GM23338 (cell line): ENCODE results near the gene BARX1. TPM values are rescaled to one million over a fixed set of nuclear protein-coding genes. Genes with fewer than 3 reads are reported as not detected.

ENCODE experiments used
- ATAC-seq: fragments of 200-7000 bp; cut with Tn5 transposase; 3 replicates; pipeline ENCODE4 v1.9.1; 2020
- DNase-seq: peaks from one replicate; pipeline ENCODE4 v3.0.0-alpha.2; 2015; ENCODE audit warnings: low spot score
- H2AFZ ChIP-seq: fragments of 200-600 bp; sonication (generic); 2 replicates; pipeline ENCODE4 v1.8.0; 2016; ENCODE audit warnings: antibody characterized with exemption, mild to moderate bottlenecking, moderate library complexity
- H3F3A ChIP-seq: fragments of 200-600 bp; sonication (generic); replicated peaks from 2 replicates; pipeline ENCODE4 v1.8.0; 2017; ENCODE audit warnings: antibody characterized with exemption, mixed run types, low read depth
- H3K27ac ChIP-seq: fragments of 200-600 bp; sonication (generic); 2 replicates; pipeline ENCODE4 v1.6.1; 2016; ENCODE audit warnings: low read depth
- H3K27me3 ChIP-seq: fragments of 200-600 bp; sonication (generic); 2 replicates; pipeline ENCODE4 v1.8.0; 2016; ENCODE audit warnings: mild to moderate bottlenecking, mixed run types, moderate library complexity; ENCODE audit not compliant: insufficient read depth
- H3K36me3 ChIP-seq: fragments of 200-600 bp; sonication (generic); 2 replicates; pipeline ENCODE4 v1.8.0; 2016; ENCODE audit warnings: mild to moderate bottlenecking; ENCODE audit not compliant: insufficient read depth
- H3K4me1 ChIP-seq: fragments of 200-600 bp; sonication (generic); 2 replicates; pipeline ENCODE4 v1.8.0; 2016; ENCODE audit warnings: mild to moderate bottlenecking, moderate library complexity; ENCODE audit not compliant: insufficient read depth
- H3K4me2 ChIP-seq: fragments of 200-600 bp; sonication (generic); 2 replicates; pipeline ENCODE4 v1.7.1; 2017; ENCODE audit warnings: mixed run types
- H3K4me3 ChIP-seq: fragments of 200-600 bp; sonication (generic); 2 replicates; pipeline ENCODE4 v1.6.1; 2016; ENCODE audit warnings: mixed run types
- H3K79me2 ChIP-seq: fragments of 200-600 bp; sonication (generic); replicated peaks from 2 replicates; pipeline ENCODE4 v1.8.0; 2017; ENCODE audit warnings: mild to moderate bottlenecking; ENCODE audit not compliant: insufficient read depth
- H3K9me2 ChIP-seq: fragments of 200-600 bp; sonication (generic); 2 replicates; pipeline ENCODE4 v1.8.0; 2017; ENCODE audit not compliant: insufficient read depth
- H4K20me1 ChIP-seq: fragments of 200-600 bp; sonication (generic); replicated peaks from 2 replicates; pipeline ENCODE4 v1.8.0; 2017; ENCODE audit warnings: mild to moderate bottlenecking; ENCODE audit not compliant: insufficient read depth
- H3K27ac Mint-ChIP-seq: 2 replicates; pipeline ENCODE4 v1.8.0; 2020; ENCODE audit warnings: inconsistent platforms, mild to moderate bottlenecking, moderate library complexity, mixed read lengths
- H3K27me3 Mint-ChIP-seq: 3 replicates; pipeline ENCODE4 v1.8.0; 2022; ENCODE audit warnings: low read depth, mild to moderate bottlenecking, moderate library complexity, mixed read lengths, inconsistent platforms; ENCODE audit not compliant: insufficient read depth, poor library complexity
- H3K36me3 Mint-ChIP-seq: 3 replicates; pipeline ENCODE4 v1.8.0; 2021; ENCODE audit warnings: low read depth, mild to moderate bottlenecking, inconsistent platforms, moderate library complexity, mixed read lengths
- H3K4me1 Mint-ChIP-seq: 3 replicates; pipeline ENCODE4 v1.8.0; 2020; ENCODE audit warnings: mild to moderate bottlenecking, inconsistent platforms, mixed read lengths
- H3K4me3 Mint-ChIP-seq: 3 replicates; pipeline ENCODE4 v1.8.0; 2021; ENCODE audit warnings: moderate library complexity, mild to moderate bottlenecking, inconsistent platforms, mixed read lengths
- H3K9me3 Mint-ChIP-seq: 3 replicates; pipeline ENCODE4 v1.8.0; 2020; ENCODE audit warnings: moderate library complexity, mild to moderate bottlenecking, inconsistent platforms, mixed read lengths
- CREB1 ChIP-seq: fragments of 250-450 bp; sonication (Bioruptor Pico); IDR thresholded peaks from 2 replicates; pipeline ENCODE4 v1.5.0; 2020; ENCODE audit warnings: low read depth, mild to moderate bottlenecking, moderate library complexity
- EZH2 ChIP-seq: fragments of 200-600 bp; sonication (generic); IDR thresholded peaks from one replicate; pipeline ENCODE4 v1.8.0; 2017; ENCODE audit warnings: antibody characterized with exemption, mild to moderate bottlenecking, low read depth; ENCODE audit not compliant: unreplicated experiment
- JUNB ChIP-seq: IDR thresholded peaks from one replicate; pipeline ENCODE4 v1.6.1; 2016; ENCODE audit warnings: antibody characterized with exemption; ENCODE audit not compliant: unreplicated experiment
- NANOG ChIP-seq: IDR thresholded peaks from 2 replicates; pipeline ENCODE4 v1.6.1; 2016; ENCODE audit warnings: antibody characterized with exemption, borderline replicate concordance
- POLR2AphosphoS5 ChIP-seq: IDR thresholded peaks from 2 replicates; pipeline ENCODE4 v1.6.1; 2016; ENCODE audit warnings: antibody characterized with exemption, low read depth
- STAT1 ChIP-seq: IDR thresholded peaks from one replicate; pipeline ENCODE4 v1.6.1; 2016; ENCODE audit warnings: antibody characterized with exemption; ENCODE audit not compliant: unreplicated experiment
- ZNF114 ChIP-seq: fragments of 250-450 bp; sonication (Bioruptor Pico); IDR thresholded peaks from 2 replicates; pipeline ENCODE4 v1.5.0; 2020; ENCODE audit warnings: mild to moderate bottlenecking, moderate library complexity
- ZNF331 ChIP-seq: fragments of 250-450 bp; sonication (Bioruptor Pico); IDR thresholded peaks from 2 replicates; pipeline ENCODE4 v1.5.0; 2020; ENCODE audit warnings: low read depth, mild to moderate bottlenecking, moderate library complexity
- polyA plus RNA-seq: library from polyadenylated mRNA; unstranded; fragments of >200 nt; fragmentation: Nextera tagmentation; extraction: Ambion mirVana; gene quantifications from 2 replicates; pipeline ENCODE4 v1.2.1, GENCODE V29; 2016
- total RNA-seq: library from RNA; depleted of rRNA; stranded (reverse); fragments of >200 nt; shearing (Covaris generic); gene quantifications from 2 replicates; pipeline ENCODE4 v1.2.3, GENCODE V29; 2014
- TF ChIP-seq, protein P1 (sequence below): IDR thresholded peaks from 2 replicates; pipeline ENCODE4 v1.6.1; 2016; ENCODE audit warnings: antibody characterized with exemption
- TF ChIP-seq, protein P2 (sequence below), 2 experiments: fragments of 200-600 bp in 1 of 2; sonication (generic) in 1 of 2; conservative IDR thresholded peaks; 2 replicates each; pipeline versions ENCODE4 v1.5.1 to v1.6.1; 2016 to 2017; ENCODE audit warnings: antibody characterized with exemption in 2 of 2, low read depth in 2 of 2, mild to moderate bottlenecking in 2 of 2, moderate library complexity in 1 of 2
- TF ChIP-seq, protein P3 (sequence below): IDR thresholded peaks from one replicate; pipeline ENCODE4 v1.6.1; 2018; ENCODE audit warnings: antibody characterized with exemption; ENCODE audit not compliant: unreplicated experiment

BARX1 gene
- total and polyA plus RNA-seq, 2 experiments from 2014 or later, result 0.87 to 1.6 TPM

DNA sequence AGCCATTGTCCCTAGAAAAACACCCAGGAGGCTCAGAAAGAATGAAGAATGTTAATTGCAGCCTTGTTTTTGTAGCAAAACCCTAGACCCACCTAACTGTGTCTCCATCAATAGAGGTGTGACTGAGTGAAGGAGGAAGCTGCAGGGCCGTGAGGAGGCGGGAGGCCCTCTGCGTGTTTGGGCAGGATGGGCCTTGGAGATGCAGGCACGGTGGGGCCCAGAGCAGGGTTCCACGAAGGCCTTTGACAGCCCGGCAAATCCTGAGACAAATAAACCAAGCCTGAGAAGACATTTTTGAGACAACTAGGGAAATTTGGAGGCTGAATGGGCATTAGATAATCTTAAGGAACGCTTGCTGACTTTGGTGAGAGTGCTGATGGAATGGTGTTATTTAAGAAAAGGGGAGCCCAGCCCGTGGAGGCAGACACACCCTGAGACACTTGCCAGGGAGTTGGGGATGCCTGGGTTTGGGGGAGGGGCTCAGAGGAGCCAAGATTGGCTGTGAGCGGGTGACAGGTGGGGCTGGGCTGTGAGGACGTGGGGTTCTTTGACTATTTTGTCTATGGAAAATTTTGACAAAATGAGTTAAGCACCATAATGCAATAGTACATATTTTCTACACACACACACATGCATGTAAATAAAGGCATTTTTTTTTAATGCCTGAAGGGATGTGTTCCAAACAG lies 48.8 kb downstream of the BARX1 start:
- H3K4me2 ChIP-seq, result no peak overlapping the region
- no peak for DNase-seq
- no peak overlapping the region for H3K27ac Mint-ChIP-seq

DNA sequence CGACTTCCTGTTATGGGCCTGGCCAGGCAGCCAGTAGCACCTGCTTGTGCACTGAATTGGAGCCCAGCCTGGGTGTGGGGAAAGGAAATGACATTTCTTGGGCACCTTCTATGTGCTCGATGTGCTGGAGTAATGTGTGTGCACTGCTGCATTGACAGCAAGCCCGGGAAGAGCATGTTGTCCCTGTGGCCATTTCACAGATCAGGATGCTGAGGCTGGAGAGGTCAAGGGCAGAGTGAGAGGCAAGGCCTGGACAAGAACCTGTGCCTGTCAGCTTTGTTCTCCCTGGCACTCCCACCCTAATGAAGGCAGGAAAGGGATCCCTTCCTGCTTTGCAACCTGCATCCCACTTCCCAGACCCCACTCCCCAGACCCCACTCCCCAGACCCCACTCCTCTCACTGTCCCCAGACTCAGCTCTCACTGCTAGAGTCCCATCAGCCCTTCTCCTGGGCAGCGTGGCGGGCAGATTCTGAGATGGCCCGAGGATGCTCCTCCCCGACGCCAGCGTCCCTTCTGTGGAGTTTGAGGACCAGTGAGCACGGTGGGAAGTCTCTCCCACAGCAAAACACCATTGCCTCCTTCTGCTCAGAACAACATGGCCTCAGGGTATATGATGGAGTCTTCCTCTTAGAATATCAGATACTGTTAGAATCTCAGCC lies 49.6 kb downstream of the BARX1 start:
- Histone ChIP-seq H2AFZ (no peak overlapping the region), H3K4me1 (no peaks in the 10 kb centered on the region), H3F3A (no peaks in the 10 kb centered on the region), H3K79me2 (no peaks in the 10 kb centered on the region), H3K9me2 (no peaks in the 10 kb centered on the region), H3K4me3 (no peak overlapping the region), H3K36me3 (no peaks in the 10 kb centered on the region), H3K27me3 (no peaks in the 10 kb centered on the region), H3K4me2 (no peak overlapping the region), H3K27ac (no peak overlapping the region), H4K20me1 (no peaks in the 10 kb centered on the region)
- peaks cover 2% of the 10 kb centered on the region; the same call in 2 of the 3 replicates for H3K9me3 Mint-ChIP-seq
- H3K36me3 Mint-ChIP-seq, result no peaks in the 10 kb centered on the region; the same call in 2 of the 3 replicates
- ATAC-seq (no peak), DNase-seq (no peak)
- peaks cover 2% of the 10 kb centered on the region; the same call in 1 of the 3 replicates for H3K4me1 Mint-ChIP-seq
- no peak overlapping the region for H3K4me3 Mint-ChIP-seq
- H3K27me3 Mint-ChIP-seq, result peaks cover 15% of the 10 kb centered on the region
- no peak overlapping the region for H3K27ac Mint-ChIP-seq
- TF ChIP-seq JUNB (no peak), EZH2 (no peak), STAT1 (no peak), ZNF114 (CRISPR knock-in tag) (no peak), ZNF331 (CRISPR knock-in tag) (no peak), NANOG (no peak), CREB1 (CRISPR knock-in tag) (no peak), POLR2AphosphoS5 (no peak)
- TF ChIP-seq, protein P1, sequence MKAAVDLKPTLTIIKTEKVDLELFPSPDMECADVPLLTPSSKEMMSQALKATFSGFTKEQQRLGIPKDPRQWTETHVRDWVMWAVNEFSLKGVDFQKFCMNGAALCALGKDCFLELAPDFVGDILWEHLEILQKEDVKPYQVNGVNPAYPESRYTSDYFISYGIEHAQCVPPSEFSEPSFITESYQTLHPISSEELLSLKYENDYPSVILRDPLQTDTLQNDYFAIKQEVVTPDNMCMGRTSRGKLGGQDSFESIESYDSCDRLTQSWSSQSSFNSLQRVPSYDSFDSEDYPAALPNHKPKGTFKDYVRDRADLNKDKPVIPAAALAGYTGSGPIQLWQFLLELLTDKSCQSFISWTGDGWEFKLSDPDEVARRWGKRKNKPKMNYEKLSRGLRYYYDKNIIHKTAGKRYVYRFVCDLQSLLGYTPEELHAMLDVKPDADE, result no peak
- TF ChIP-seq, protein P2, sequence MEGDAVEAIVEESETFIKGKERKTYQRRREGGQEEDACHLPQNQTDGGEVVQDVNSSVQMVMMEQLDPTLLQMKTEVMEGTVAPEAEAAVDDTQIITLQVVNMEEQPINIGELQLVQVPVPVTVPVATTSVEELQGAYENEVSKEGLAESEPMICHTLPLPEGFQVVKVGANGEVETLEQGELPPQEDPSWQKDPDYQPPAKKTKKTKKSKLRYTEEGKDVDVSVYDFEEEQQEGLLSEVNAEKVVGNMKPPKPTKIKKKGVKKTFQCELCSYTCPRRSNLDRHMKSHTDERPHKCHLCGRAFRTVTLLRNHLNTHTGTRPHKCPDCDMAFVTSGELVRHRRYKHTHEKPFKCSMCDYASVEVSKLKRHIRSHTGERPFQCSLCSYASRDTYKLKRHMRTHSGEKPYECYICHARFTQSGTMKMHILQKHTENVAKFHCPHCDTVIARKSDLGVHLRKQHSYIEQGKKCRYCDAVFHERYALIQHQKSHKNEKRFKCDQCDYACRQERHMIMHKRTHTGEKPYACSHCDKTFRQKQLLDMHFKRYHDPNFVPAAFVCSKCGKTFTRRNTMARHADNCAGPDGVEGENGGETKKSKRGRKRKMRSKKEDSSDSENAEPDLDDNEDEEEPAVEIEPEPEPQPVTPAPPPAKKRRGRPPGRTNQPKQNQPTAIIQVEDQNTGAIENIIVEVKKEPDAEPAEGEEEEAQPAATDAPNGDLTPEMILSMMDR (conservative IDR thresholded peaks at IDR 0.05; ENCODE audit: low read depth in 2 of 2), result no peak
- TF ChIP-seq, protein P3, sequence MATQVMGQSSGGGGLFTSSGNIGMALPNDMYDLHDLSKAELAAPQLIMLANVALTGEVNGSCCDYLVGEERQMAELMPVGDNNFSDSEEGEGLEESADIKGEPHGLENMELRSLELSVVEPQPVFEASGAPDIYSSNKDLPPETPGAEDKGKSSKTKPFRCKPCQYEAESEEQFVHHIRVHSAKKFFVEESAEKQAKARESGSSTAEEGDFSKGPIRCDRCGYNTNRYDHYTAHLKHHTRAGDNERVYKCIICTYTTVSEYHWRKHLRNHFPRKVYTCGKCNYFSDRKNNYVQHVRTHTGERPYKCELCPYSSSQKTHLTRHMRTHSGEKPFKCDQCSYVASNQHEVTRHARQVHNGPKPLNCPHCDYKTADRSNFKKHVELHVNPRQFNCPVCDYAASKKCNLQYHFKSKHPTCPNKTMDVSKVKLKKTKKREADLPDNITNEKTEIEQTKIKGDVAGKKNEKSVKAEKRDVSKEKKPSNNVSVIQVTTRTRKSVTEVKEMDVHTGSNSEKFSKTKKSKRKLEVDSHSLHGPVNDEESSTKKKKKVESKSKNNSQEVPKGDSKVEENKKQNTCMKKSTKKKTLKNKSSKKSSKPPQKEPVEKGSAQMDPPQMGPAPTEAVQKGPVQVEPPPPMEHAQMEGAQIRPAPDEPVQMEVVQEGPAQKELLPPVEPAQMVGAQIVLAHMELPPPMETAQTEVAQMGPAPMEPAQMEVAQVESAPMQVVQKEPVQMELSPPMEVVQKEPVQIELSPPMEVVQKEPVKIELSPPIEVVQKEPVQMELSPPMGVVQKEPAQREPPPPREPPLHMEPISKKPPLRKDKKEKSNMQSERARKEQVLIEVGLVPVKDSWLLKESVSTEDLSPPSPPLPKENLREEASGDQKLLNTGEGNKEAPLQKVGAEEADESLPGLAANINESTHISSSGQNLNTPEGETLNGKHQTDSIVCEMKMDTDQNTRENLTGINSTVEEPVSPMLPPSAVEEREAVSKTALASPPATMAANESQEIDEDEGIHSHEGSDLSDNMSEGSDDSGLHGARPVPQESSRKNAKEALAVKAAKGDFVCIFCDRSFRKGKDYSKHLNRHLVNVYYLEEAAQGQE, result no peak

More for the DNA sequence above, 48.8 kb downstream of the BARX1 start:
- Histone ChIP-seq H2AFZ (no peak overlapping the region), H3K9me2 (no peaks in the 10 kb centered on the region), H3K27ac (no peak overlapping the region), H4K20me1 (no peaks in the 10 kb centered on the region), H3K4me3 (no peak overlapping the region), H3F3A (no peaks in the 10 kb centered on the region), H3K4me1 (no peaks in the 10 kb centered on the region), H3K79me2 (no peaks in the 10 kb centered on the region), H3K36me3 (no peaks in the 10 kb centered on the region), H3K27me3 (no peaks in the 10 kb centered on the region)
- TF ChIP-seq EZH2, result no peak
- no peak for TF ChIP-seq ZNF114 (CRISPR knock-in tag)
- TF ChIP-seq, protein P1, result no peak
- Mint-ChIP-seq H3K4me1 (peaks cover 2% of the 10 kb centered on the region; the same call in 1 of the 3 replicates), H3K36me3 (no peaks in the 10 kb centered on the region), H3K9me3 (no peaks in the 10 kb centered on the region), H3K27me3 (peaks cover 14% of the 10 kb centered on the region), H3K4me3 (no peak overlapping the region)
- no peak for ATAC-seq
